Spleen (tissue), 11 donors: ENCODE measurements around the gene HS3ST4. TPM values are rescaled to one million over a fixed set of nuclear protein-coding genes. Genes with fewer than 3 reads are reported as not detected.

Experiments used
- DNase-seq: peaks from one replicate; pipeline ENCODE4 v3.0.0-alpha.2; 2020
- H3K27ac ChIP-seq, 8 donors: fragments of 200-600 bp; sonication (generic) in 7 of 8; 1 replicate in 4 of 8; 2 replicates in 4 of 8; pipeline versions ENCODE4 v1.5.0 to v1.8.0; 2016 to 2021; ENCODE audit warnings: inconsistent platforms in 4 of 8, mild to moderate bottlenecking in 4 of 8, moderate library complexity in 1 of 8
- H3K27me3 ChIP-seq, 7 donors: fragments of 200-600 bp; sonication (generic) in 6 of 7; replicated peaks in 1 of 7; 1 replicate in 4 of 7; 2 replicates in 3 of 7; pipeline versions ENCODE4 v1.5.0 to v1.8.0; 2016 to 2021; ENCODE audit warnings: inconsistent platforms in 3 of 7, mild to moderate bottlenecking in 1 of 7
- H3K36me3 ChIP-seq, 6 donors: fragments of 200-600 bp; sonication (generic) in 5 of 6; 1 replicate in 4 of 6; 2 replicates in 2 of 6; pipeline versions ENCODE4 v1.5.0 to v1.8.0; 2016 to 2021; ENCODE audit warnings: inconsistent platforms in 2 of 6
- H3K4me1 ChIP-seq, 6 donors: fragments of 200-600 bp; sonication (generic) in 5 of 6; 1 replicate in 3 of 6; 2 replicates in 3 of 6; pipeline versions ENCODE4 v1.5.0 to v1.8.0; 2016 to 2021; ENCODE audit warnings: inconsistent platforms in 3 of 6
- H3K4me3 ChIP-seq, 8 donors: fragments of 200-600 bp; sonication (generic) in 7 of 8; 1 replicate in 4 of 8; 2 replicates in 4 of 8; pipeline versions ENCODE4 v1.5.0 to v1.8.0; 2016 to 2021; ENCODE audit warnings: inconsistent platforms in 4 of 8, mild to moderate bottlenecking in 4 of 8, moderate library complexity in 2 of 8
- H3K9me3 ChIP-seq, 8 donors: fragments of 200-600 bp; sonication (generic) in 7 of 8; 1 replicate in 4 of 8; 2 replicates in 4 of 8; pipeline versions ENCODE4 v1.5.0 to v1.8.0; 2016 to 2021; ENCODE audit warnings: inconsistent platforms in 4 of 8
- POLR2A ChIP-seq, 3 donors: fragments of 450-650 bp; IDR thresholded peaks; one replicate each; pipeline ENCODE4 v1.5.1; 2017; ENCODE audit warnings: antibody characterized with exemption in 3 of 3, mild to moderate bottlenecking in 1 of 3
- POLR2AphosphoS5 ChIP-seq, 3 donors: sonication (generic); formaldehyde crosslinking; IDR thresholded peaks; one replicate each; pipeline ENCODE4 v1.5.1; 2017; ENCODE audit warnings: antibody characterized with exemption in 3 of 3
- WGBS, 5 donors: extraction: QIAGEN DNeasy Blood & Tissue Kit in 3 of 5; methylation state at CpG; one replicate each; pipeline versions ENCODE4 v1.1.5 to v1.1.7; 2013 to 2018; 5-methylcytosine and 5-hydroxymethylcytosine counted together
- intact Hi-C: fragments of 100-400 bp; cut with DNase I; formaldehyde crosslinking; loops from one replicate; pipeline ENCODE4 v1.15.0; 2023; ENCODE audit warnings: low total_unique reads
- polyA plus RNA-seq, 3 donors: library from polyadenylated mRNA; stranded (reverse); fragments of 200-250 nt; gene quantifications; one replicate each; pipeline ENCODE4 v1.2.1, GENCODE V29; 2013
- total RNA-seq, 7 donors: library from RNA; depleted of rRNA in 3 of 7; stranded (reverse); fragments of >200 nt in 3 of 7; fragmentation: NEBNext Ultra II Directional in 4 of 7; extraction: Animal tissue kit (Norgen Biotek cat#: 25700) in 4 of 7; gene quantifications; one replicate each; pipeline versions ENCODE4 v1.1.0 to v1.2.1, GENCODE V29; 2016 to 2021
- TF ChIP-seq, protein P1 (sequence below), 11 experiments: fragments of 200-600 bp in 7 of 11; fragments of 450-650 bp in 4 of 11; sonication (generic) in 4 of 11; IDR thresholded peaks in 8 of 11; conservative IDR thresholded peaks in 3 of 11; 1 replicate in 7 of 11; 2 replicates in 4 of 11; pipeline versions ENCODE4 v1.4.0 to v1.8.0; 2016 to 2021; ENCODE audit warnings: antibody characterized with exemption in 11 of 11, inconsistent platforms in 4 of 11, mild to moderate bottlenecking in 1 of 11
- donor health status: healthy with polysubstance abuse.
- donor health status: DM: no; HTN: no; CAD: no; lungs with moderate emphysema.
- donor health status: DM: no; HTN: no; CAD: no.
- donor health status: Bipolar disorder and iron deficiency.
- donor health status: healthy.
- donor health status: DM: no; HTN: no; CAD: no.
- donor health status: DM: yes; HTN: yes; CAD: no.

HS3ST4 gene
- total and polyA plus RNA-seq, 10 donors, result 0.08 to 4.2 (median 1.9) TPM

DNA sequence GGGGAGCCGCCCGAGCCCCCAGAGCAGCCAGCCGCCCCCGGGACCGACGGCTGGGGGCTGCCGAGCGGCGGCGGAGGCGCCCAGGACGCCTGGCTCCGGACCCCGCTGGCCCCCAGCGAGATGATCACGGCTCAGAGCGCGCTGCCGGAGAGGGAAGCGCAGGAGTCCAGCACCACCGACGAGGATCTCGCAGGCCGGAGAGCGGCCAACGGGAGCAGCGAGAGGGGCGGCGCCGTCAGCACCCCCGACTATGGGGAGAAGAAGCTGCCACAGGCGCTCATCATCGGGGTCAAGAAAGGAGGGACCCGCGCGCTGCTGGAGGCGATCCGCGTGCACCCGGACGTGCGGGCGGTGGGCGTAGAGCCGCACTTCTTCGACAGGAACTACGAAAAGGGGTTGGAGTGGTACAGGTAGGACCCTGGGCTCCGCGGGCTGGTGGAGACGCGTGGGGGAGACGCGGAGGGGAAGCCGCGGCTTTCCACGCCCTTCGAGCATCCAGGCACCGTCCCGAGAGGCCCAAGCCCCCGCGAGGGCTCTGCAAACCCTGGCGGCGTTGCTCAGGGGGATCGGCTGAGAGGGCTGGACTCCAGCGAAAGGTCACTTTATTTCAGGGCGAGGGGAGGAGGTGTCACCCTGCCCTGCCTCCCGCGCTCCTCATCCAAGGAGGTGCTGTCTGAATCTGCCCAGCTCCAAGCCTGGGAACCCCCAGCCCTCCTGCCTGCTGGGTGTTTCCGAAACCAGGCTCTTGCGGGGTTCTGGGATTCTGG is 1.2 kb downstream of the HS3ST4 start:
- intact Hi-C loops, result no loop called here
- H3K27me3 ChIP-seq, result peaks cover 4 to 94% (median 39%) of the 10 kb centered on the region in 7 donors
- no peaks in the 10 kb centered on the region for H3K9me3 ChIP-seq
- no peaks in the 10 kb centered on the region for H3K36me3 ChIP-seq
- peak overlapping the region in 2 of 8 donors; percentile 24 to 63 for H3K4me3 ChIP-seq
- TF ChIP-seq POLR2AphosphoS5 (IDR thresholded peaks at IDR 0.05) (no peak), POLR2A (IDR thresholded peaks at IDR 0.05) (no peak)
- TF ChIP-seq, protein P1, sequence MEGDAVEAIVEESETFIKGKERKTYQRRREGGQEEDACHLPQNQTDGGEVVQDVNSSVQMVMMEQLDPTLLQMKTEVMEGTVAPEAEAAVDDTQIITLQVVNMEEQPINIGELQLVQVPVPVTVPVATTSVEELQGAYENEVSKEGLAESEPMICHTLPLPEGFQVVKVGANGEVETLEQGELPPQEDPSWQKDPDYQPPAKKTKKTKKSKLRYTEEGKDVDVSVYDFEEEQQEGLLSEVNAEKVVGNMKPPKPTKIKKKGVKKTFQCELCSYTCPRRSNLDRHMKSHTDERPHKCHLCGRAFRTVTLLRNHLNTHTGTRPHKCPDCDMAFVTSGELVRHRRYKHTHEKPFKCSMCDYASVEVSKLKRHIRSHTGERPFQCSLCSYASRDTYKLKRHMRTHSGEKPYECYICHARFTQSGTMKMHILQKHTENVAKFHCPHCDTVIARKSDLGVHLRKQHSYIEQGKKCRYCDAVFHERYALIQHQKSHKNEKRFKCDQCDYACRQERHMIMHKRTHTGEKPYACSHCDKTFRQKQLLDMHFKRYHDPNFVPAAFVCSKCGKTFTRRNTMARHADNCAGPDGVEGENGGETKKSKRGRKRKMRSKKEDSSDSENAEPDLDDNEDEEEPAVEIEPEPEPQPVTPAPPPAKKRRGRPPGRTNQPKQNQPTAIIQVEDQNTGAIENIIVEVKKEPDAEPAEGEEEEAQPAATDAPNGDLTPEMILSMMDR (IDR thresholded peaks at IDR 0.05 in 8 of 11, conservative IDR thresholded peaks at IDR 0.05 in 3 of 11), result no peak
- H3K4me1 ChIP-seq, result peaks cover 0 to 20% (median 9%) of the 10 kb centered on the region in 6 donors
- DNase-seq, result no peak
- 1 to 7% (median 3%) methylated on average over 28 to 70 of the region's 70 CpGs for WGBS, 5 donors
- H3K27ac ChIP-seq, result no peak overlapping the region

DNA sequence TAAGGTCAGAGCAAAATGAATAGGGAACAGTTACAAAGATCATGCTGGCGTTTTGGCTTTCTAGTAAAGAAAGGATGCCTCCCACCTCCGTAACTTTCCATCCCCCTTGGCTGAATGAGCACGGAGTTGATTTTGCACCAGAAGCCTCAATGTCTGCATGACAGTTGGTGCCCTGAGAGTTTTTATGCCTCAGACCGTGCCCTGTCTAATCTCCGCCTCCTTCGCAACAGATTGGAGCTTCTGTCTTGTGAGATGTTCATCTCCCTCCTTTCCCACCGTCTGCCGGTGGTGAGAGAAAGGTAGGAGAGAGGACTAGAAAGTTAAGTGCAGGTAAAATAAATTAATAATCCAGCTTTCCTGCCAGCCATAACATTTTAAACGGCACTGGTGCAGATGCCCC is 1.9 kb downstream of the HS3ST4 start:
- no peak for DNase-seq
- peaks cover 4 to 98% (median 39%) of the 10 kb centered on the region in 7 donors for H3K27me3 ChIP-seq
- H3K4me3 ChIP-seq, result peak overlapping the region in 2 of 8 donors; percentile 24 to 63
- H3K36me3 ChIP-seq, result no peaks in the 10 kb centered on the region
- intact Hi-C loops, result no loop called here
- 16 to 25% (median 17%) methylated on average over 9 of the region's 9 CpGs for WGBS, 5 donors
- TF ChIP-seq POLR2A (IDR thresholded peaks at IDR 0.05), result no peak
- TF ChIP-seq POLR2AphosphoS5 (IDR thresholded peaks at IDR 0.05), result no peak
- peaks cover 0 to 20% (median 9%) of the 10 kb centered on the region in 6 donors for H3K4me1 ChIP-seq
- no peaks in the 10 kb centered on the region for H3K9me3 ChIP-seq
- no peak overlapping the region for H3K27ac ChIP-seq

DNA sequence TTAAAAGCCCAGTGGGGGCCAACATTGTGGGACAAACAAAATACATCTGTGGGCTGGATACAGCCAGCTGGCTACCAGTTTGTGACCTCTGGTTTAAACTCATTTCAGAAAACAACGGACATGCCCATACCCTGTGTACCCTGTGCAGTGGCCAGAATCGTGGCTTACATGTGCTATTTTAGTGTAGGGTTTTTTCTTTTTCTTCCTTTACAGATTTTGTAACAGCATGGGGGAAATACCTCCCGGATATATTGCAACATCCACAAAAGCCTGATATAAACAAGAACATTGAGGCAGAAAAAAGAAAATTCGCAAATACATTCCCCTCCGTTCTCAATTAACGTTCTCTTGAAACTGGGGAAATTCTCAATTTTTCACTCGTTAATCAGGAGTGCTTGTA is 7.3 kb downstream of the HS3ST4 start:
- no peak for DNase-seq
- intact Hi-C loops, result no loop called here
- no peak overlapping the region for H3K27ac ChIP-seq
- peaks cover 0 to 44% (median 12%) of the 10 kb centered on the region in 7 donors for H3K27me3 ChIP-seq
- no peaks in the 10 kb centered on the region for H3K36me3 ChIP-seq
- no peak for TF ChIP-seq POLR2AphosphoS5 (IDR thresholded peaks at IDR 0.05)
- TF ChIP-seq, protein P1 (IDR thresholded peaks at IDR 0.05 in 8 of 11, conservative IDR thresholded peaks at IDR 0.05 in 3 of 11), result no peak
- no peak for TF ChIP-seq POLR2A (IDR thresholded peaks at IDR 0.05)
- H3K4me1 ChIP-seq, result no peaks in the 10 kb centered on the region
- no peak overlapping the region for H3K4me3 ChIP-seq
- peaks cover 0 to 6% (median 0%) of the 10 kb centered on the region in 8 donors for H3K9me3 ChIP-seq
- WGBS, 5 donors, result 37 to 51% (median 42%) methylated on average over 7 of the region's 7 CpGs

DNA sequence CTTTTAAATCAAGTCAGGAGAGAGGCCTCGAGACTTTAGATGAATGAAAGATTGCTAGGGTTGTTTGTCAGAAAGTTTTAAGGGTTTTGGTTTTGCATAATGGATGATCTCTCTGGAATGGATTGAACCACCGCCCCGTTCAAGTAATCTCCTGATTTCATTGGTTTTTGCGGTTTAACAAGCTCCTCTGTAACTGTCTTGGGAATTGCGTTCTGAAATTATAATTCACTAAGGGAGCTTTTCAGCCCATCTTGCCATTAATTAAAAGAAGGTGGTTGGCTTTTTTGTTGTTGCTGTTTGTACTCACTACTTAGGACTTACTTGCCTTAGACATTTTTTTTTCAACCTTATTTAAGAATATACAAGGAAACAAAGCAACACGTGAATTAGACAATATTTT is 8.8 kb downstream of the HS3ST4 start:
- Histone ChIP-seq H3K4me1 (no peaks in the 10 kb centered on the region), H3K4me3 (no peak overlapping the region), H3K9me3 (peaks cover 0 to 6% (median 0%) of the 10 kb centered on the region in 8 donors), H3K27ac (no peak overlapping the region), H3K27me3 (peaks cover 0 to 29% (median 5%) of the 10 kb centered on the region in 7 donors), H3K36me3 (no peaks in the 10 kb centered on the region)
- TF ChIP-seq POLR2AphosphoS5 (IDR thresholded peaks at IDR 0.05) (no peak), POLR2A (IDR thresholded peaks at IDR 0.05) (no peak)
- TF ChIP-seq, protein P1 (IDR thresholded peaks at IDR 0.05 in 8 of 11, conservative IDR thresholded peaks at IDR 0.05 in 3 of 11), result no peak
- no peak for DNase-seq
- intact Hi-C loops, result no loop called here
- WGBS, 5 donors, result 83 to 88% (median 86%) methylated on average over 6 of the region's 6 CpGs
